HG03159 (cell line): ENCODE results near the gene SPATA33.
A peak's percentile ranks its signal among the peaks of the same experiment; 100 is the strongest.
"Not testable (repeated sequence)": the region's sequence is repeated elsewhere in the genome, so short reads cannot be mapped to it uniquely, and the experiment has no call there.

Experiments used
- ATAC-seq: cut with Tn5 transposase; IDR thresholded peaks from one replicate; pipeline ENCODE4 v1.9.1; 2021; ENCODE audit warnings: mild to moderate bottlenecking, moderate library complexity; ENCODE audit not compliant: unreplicated experiment

SPATA33 gene

DNA sequence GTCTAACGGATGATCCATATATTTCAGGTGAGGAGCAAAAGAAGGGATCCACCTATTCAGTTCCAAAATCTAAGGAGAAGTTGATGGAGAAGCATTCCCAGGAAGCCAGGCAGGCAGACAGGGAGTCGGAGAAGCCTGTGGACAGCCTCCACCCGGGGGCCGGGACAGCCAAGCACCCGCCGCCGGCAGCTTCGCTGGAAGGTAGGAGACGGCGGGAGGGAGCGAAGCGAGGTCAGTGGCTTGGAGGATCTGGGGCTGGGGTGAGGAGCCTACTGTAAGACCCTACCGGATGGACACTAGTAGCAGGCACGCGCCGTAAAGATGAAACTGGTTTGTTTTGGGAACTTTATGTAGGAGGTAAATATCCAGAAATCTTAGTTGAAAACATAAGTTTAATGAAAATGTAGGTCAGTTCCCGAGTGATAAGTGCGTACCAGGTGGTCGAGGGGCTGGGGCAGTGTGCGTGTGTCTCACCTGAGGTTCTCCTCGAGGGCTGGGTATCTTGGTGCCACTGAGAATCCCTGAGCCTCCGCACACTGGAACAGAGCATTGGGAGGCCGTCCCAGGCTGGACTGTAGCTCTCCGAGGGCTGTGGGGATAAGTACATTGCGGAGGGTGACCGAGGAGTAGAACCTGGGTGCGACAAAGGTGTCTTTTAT is 714 bp downstream of the SPATA33 start:
- ATAC-seq = no peak

GRCh38 chr16:89660146-89660545 is 2.5 kb downstream of the SPATA33 start:
- no peak for ATAC-seq

- ATAC-seq = no peak
Observed at GRCh38 chr16:89661215-89661614, 3.6 kb downstream of the SPATA33 start.

- not testable (repeated sequence) for ATAC-seq
Observed at GRCh38 chr16:89664238-89664637, 6.6 kb downstream of the SPATA33 start.

DNA sequence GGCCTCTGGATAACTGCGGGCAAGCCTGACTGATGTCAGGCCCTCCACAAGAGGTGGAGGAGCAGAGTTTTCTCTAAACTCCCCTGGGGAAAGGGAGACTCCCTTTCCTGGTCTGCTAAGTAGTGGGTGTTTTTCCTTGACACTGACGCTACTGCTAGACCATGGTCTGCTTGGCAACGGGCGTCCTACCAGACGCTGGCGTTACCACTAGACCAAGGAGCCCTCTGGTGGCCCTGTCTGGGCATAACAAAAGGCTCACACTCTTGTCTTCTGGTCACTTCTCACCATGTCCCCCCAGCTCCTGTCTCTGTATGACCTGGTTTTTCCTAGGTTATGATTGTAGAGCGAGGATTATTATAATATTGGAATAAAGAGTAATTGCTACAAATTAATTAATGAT is 9.4 kb downstream of the SPATA33 start:
- not testable (repeated sequence) for ATAC-seq

DNA sequence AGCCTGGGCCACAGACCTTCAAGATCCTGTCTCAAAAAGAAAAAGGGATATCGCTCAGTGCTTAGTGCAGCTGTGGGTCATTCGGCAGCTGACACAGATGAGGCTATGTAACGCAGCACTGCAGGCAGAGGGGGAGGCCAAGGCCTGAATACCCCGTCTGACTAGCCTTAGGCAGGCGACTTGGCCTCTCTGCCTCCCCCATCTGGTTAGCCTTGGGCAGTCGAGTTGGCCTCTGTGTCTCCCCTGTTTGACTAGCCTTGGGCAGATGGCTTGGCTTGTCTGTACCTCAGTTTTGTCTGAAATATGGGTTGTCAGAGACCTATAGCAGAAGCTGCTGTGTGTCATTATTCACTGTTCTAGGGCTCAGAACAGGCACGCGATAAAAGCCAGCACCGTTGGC is 10.0 kb downstream of the SPATA33 start:
- no peak for ATAC-seq

- ATAC-seq = no peak
Observed at GRCh38 chr16:89668790-89669158, 11.1 kb downstream of the SPATA33 start.

- no peak for ATAC-seq
Observed at GRCh38 chr16:89669755-89670154, 12.1 kb downstream of the SPATA33 start.

DNA sequence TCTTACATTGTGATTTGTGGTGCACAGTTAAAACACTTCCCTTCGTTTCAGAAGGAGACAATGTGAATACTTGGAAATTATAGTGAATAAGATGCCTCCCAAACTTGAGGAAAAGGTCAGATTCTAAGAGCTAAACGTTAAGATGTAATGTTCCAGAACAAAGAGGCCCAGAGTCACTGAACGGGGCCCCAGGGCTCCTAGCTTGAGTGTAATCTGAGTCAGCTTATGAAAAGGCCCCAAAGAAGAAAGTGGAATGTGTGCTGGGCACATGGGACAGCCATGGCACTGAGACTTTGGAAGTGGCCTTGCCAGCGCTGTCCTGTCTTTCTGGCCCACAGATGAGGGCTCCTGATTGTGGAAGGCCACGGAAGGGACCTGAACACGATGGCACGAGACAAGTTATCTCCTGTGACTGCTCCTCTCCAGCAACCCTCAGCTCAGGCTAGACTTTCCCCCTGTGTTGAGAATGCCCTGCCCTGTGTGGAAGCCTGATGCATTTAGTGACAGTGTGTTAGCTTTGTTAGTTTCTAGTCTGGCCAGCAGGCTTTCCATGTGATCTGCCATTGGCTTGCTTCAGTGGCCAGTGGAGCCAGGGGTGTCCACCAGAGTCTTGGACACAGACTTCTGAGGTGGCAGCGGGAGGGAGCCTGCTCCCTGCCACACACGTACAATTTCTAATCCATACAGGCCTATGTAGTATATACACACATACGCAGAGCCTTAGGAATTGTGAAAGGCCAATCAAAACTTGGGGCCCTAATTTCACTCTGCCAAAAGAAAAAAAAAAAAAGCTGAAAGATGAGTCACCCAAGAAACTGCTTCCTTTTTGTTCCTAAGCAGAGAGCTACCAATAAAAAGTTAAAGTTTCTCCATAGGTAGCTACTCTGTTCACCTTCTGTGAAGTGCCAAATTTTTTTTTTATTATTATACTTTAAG is 13.1 kb downstream of the SPATA33 start:
- no peak for ATAC-seq

DNA sequence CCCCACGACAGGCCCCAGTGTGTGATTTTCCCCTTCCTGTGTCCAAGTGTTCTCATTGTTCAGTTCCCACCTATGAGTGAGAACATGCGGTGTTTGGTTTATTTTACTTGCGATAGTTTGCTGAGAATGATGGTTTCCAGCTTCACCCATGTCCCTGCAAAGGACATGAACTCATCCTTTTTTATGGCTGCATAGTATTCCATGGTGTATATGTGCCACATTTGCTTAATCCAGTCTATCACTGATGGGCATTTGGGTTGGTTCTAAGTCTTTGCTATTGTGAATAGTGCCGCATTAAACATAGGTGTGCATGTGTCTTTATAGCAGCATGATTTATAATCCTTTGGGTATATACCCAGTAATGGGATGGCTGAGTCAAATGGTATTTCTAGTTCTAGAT is 13.9 kb downstream of the SPATA33 start:
- ATAC-seq = not testable (repeated sequence)

- ATAC-seq = no peak
Observed at GRCh38 chr16:89672177-89672941, 14.7 kb downstream of the SPATA33 start.

- ATAC-seq = no peak
Observed at GRCh38 chr16:89678258-89678657, 20.6 kb downstream of the SPATA33 start.

- ATAC-seq = no peak
Observed at GRCh38 chr16:89685916-89686315, 28.3 kb downstream of the SPATA33 start.

- ATAC-seq = peak; percentile 79
Observed at GRCh38 chr16:89686520-89687091, 29.0 kb downstream of the SPATA33 start, which contains the start of gene CDK10. Gene CDK10, plus strand, starts transcription at chr16:89686689. Its CDS starts 22 bp downstream, at chr16:89686711.

DNA sequence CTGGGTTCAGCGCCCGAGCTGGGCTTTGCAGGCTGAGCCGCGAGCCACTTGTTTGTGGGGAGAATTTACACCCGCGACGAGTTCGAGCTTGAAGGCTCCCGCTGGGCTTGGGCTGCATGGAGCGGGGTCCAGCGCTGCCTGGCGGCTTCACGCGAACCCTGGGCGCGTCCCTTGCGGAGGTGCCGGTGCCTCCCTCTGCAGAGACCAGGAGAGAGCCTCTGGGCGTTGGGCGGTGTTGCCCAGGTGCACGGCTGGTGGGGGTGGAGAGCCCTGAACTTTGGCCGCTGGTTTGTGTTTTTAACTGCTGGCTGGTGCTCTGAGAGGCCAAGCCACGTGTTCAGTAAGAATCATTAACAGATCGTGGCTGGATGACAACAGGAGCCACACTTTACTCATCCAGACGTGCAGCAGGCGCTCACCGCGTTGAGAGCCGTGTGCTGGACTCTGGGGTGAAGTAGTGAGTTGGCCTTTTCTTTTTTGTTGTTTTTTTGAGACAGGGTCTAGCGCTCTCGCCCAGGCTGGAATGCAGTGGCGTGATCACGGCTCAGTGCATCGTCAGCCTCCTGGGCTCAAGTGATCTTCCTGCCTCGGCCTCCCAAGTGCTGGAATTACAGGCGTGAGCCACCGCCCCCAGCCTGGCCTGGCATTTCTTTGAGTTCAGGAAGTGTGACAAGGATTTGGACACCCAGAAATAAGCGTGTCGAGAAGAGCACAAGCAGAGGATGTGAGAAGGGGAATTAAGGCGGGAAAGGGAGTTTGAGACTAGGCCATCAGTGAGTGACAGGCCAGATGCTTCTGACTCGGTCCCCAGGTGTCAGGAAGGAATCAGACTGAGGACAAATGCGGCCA is 29.7 kb downstream of the SPATA33 start:
- ATAC-seq = peak; percentile 37

DNA sequence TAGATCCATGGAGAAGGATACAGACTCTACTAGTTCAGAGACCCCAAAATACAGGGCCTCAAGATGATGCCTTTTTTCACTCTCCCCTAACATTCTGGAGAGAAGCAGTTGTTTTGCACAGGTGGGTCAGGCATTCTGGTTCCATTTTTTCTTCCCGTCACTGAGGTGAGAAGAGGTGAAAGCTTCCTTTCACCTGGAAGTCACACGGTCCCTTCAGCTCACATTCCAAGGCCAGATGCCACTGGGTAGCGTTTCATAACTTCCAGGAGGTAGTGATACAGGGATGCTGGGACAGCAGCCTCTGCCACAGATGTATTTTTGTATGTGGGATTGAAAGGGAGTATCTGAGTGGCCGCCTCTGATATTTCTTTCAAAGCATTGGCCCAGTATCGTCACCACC is 30.8 kb downstream of the SPATA33 start:
- no peak for ATAC-seq

DNA sequence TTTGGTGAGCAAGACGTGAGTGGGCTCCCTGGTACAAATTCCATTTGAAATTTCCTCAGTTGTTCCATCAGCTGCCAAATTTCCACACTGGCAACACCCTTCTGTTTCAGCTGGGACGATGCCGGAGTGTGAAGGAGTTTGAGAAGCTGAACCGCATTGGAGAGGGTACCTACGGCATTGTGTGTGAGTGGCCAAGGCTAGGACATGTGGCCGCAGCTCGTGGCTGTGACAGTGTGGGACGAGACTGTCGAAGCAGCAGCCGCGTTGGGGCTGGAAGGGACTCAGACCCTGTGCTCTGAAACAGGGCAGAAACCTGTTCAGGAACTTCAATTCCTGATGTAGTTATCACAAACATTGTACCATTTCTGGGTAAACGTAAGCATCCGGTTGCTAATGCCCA is 31.5 kb downstream of the SPATA33 start:
- no peak for ATAC-seq

DNA sequence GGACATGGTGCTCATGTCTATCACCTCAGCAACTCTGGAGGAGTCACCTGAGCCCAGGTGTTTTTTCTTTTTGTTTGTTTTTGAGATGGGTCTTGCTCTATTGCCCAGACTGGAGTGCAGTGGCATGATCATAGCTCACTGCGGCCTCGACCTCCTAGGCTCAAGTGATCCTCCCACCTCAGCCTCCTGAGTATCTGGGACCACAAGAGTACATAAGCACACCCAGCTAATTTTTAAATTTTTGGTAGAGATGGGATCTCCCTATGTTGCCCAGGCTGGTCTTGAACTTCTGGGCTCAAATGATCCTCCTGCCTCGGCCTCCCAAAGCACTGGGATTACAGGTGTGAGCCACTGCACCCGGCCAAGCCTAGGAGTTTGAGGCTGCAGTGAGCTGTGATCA is 32.0 kb downstream of the SPATA33 start:
- ATAC-seq = not testable (repeated sequence)

GRCh38 chr16:89690392-89690901 is 32.8 kb downstream of the SPATA33 start:
- no peak for ATAC-seq
